ENCODE data around the gene PRDX4.

- TF ChIP-seq POLR2A (IDR thresholded peaks at IDR 0.05; ENCODE audit: low read depth, low read length) (no peak), EZH2 (IDR thresholded peaks at IDR 0.05; ENCODE audit: borderline replicate concordance, control insufficient read depth, low read depth, low read length) (no peak), GABPA (IDR thresholded peaks at IDR 0.05; ENCODE audit: low read depth) (no peak), ATF3 (IDR thresholded peaks at IDR 0.05; ENCODE audit: borderline replicate concordance, extremely low read depth, low read depth, low read length) (no peak), ZZZ3 (IDR thresholded peaks at IDR 0.05; ENCODE audit: control insufficient read depth, insufficient read length, low read depth) (no peak), NFYA (IDR thresholded peaks at IDR 0.05; ENCODE audit: borderline replicate concordance, low read depth, low read length) (no peak), SPI1 (IDR thresholded peaks at IDR 0.05; ENCODE audit: borderline replicate concordance, insufficient read depth, low read depth, low read length) (no peak), TAF1 (IDR thresholded peaks at IDR 0.05; ENCODE audit: borderline replicate concordance, low read depth, low read length) (no peak), STAT3 (IDR thresholded peaks at IDR 0.05; ENCODE audit: low read depth, low read length) (no peak), TCF7 (IDR thresholded peaks at IDR 0.05; ENCODE audit: borderline replicate concordance) (no peak), NFXL1 (IDR thresholded peaks at IDR 0.05; ENCODE audit: borderline replicate concordance) (no peak)
Measured at GRCh38 chrX:23704673-23705206, 37.4 kb downstream of the PRDX4 start.

Data from GM12878 (cell line).